Tibial nerve (tissue), 4 donors: Measurements from ENCODE around the gene QTRT2. TPM values are rescaled to one million over a fixed set of nuclear protein-coding genes. Genes with fewer than 3 reads are reported as not detected.

Experiments used
- DNase-seq, 2 donors: peaks; one replicate each; pipeline ENCODE4 v3.0.0-alpha.2; 2019; ENCODE audit warnings: low spot score in 2 of 2
- H3K27ac ChIP-seq, 4 donors: fragments of 200-600 bp; sonication (generic) in 3 of 4; one replicate each; pipeline ENCODE4 v1.5.1; 2017 to 2019; ENCODE audit warnings: mild to moderate bottlenecking in 1 of 4
- H3K27me3 ChIP-seq, 2 donors: fragments of 200-600 bp; sonication (generic) in 1 of 2; one replicate each; pipeline versions ENCODE4 v1.5.1 to v1.6.0; 2017 to 2019
- H3K36me3 ChIP-seq, 3 donors: fragments of 200-600 bp; sonication (generic); one replicate each; pipeline ENCODE4 v1.5.1; 2018 to 2019
- H3K4me1 ChIP-seq, 4 donors: fragments of 200-600 bp; sonication (generic) in 3 of 4; one replicate each; pipeline ENCODE4 v1.5.1; 2017 to 2019
- H3K4me3 ChIP-seq, 4 donors: fragments of 200-600 bp; sonication (generic) in 3 of 4; one replicate each; pipeline ENCODE4 v1.5.1; 2017 to 2019; ENCODE audit warnings: mild to moderate bottlenecking in 1 of 4, moderate library complexity in 1 of 4
- H3K9me3 ChIP-seq, 4 donors: fragments of 200-600 bp; sonication (generic) in 3 of 4; one replicate each; pipeline ENCODE4 v1.5.1; 2017 to 2019
- CTCF ChIP-seq, 5 experiments: fragments of 200-600 bp in 3 of 5; fragments of 450-650 bp in 2 of 5; sonication (generic) in 3 of 5; IDR thresholded peaks; one replicate each; pipeline ENCODE4 v1.5.1; 2016 to 2019; ENCODE audit warnings: antibody characterized with exemption in 5 of 5, mild to moderate bottlenecking in 3 of 5, moderate library complexity in 2 of 5
- EP300 ChIP-seq, 2 donors: sonication (generic); formaldehyde crosslinking; IDR thresholded peaks; one replicate each; pipeline ENCODE4 v1.6.1; 2017; ENCODE audit warnings: antibody characterized with exemption in 2 of 2, mild to moderate bottlenecking in 1 of 2
- POLR2A ChIP-seq, 2 donors: fragments of 450-650 bp; IDR thresholded peaks; one replicate each; pipeline ENCODE4 v1.6.1; 2017; ENCODE audit warnings: antibody characterized with exemption in 2 of 2, mild to moderate bottlenecking in 2 of 2, moderate library complexity in 2 of 2
- WGBS, 2 donors: methylation state at CpG; one replicate each; pipeline ENCODE4 v1.1.5; 2018; 5-methylcytosine and 5-hydroxymethylcytosine counted together
- total RNA-seq, 4 donors: library from RNA; depleted of rRNA; stranded (reverse); fragments of >200 nt; gene quantifications; one replicate each; pipeline ENCODE4 v1.1.0, GENCODE V29; 2016

Gene QTRT2
- total RNA-seq, 4 donors from 2014 or later = 10.1 to 32.2 (median 18.6) TPM

GRCh38 chr3:114110439-114110838, 53.9 kb downstream of the QTRT2 start:
- no peak for TF ChIP-seq CTCF (IDR thresholded peaks at IDR 0.05)
- TF ChIP-seq EP300 (IDR thresholded peaks at IDR 0.05) = no peak
- WGBS, 2 donors = 65 to 74% methylated on average over 5 of the region's 5 CpGs
- Histone ChIP-seq H3K36me3 (no peaks in the 10 kb centered on the region), H3K27me3 (no peaks in the 10 kb centered on the region), H3K4me1 (no peaks in the 10 kb centered on the region), H3K4me3 (no peak overlapping the region), H3K9me3 (no peaks in the 10 kb centered on the region), H3K27ac (no peak overlapping the region)
- no peak for DNase-seq

- no peaks in the 10 kb centered on the region for H3K36me3 ChIP-seq
- TF ChIP-seq CTCF (IDR thresholded peaks at IDR 0.05) (no peak), EP300 (IDR thresholded peaks at IDR 0.05) (no peak), POLR2A (IDR thresholded peaks at IDR 0.05) (no peak)
- DNase-seq = no peak
- H3K27me3 ChIP-seq = no peaks in the 10 kb centered on the region
- H3K4me1 ChIP-seq = no peaks in the 10 kb centered on the region
- no peak overlapping the region for H3K4me3 ChIP-seq
- H3K9me3 ChIP-seq = no peaks in the 10 kb centered on the region
- H3K27ac ChIP-seq = no peak overlapping the region
- WGBS, 2 donors = 75 to 82% methylated on average over 3 of the region's 3 CpGs
These were observed 54.7 kb downstream of the QTRT2 start for GRCh38 chr3:114111060-114111770.

GRCh38 chr3:114112696-114113095, 56.2 kb downstream of the QTRT2 start:
- TF ChIP-seq EP300 (IDR thresholded peaks at IDR 0.05) (no peak), POLR2A (IDR thresholded peaks at IDR 0.05) (no peak), CTCF (IDR thresholded peaks at IDR 0.05) (no peak)
- DNase-seq = no peak
- Histone ChIP-seq H3K27ac (no peak overlapping the region), H3K36me3 (no peaks in the 10 kb centered on the region), H3K4me1 (no peaks in the 10 kb centered on the region), H3K4me3 (no peak overlapping the region), H3K9me3 (no peaks in the 10 kb centered on the region), H3K27me3 (no peaks in the 10 kb centered on the region)
- WGBS, 2 donors = 46 to 56% methylated on average over 6 of the region's 6 CpGs

GRCh38 chr3:114114719-114115118, 58.2 kb downstream of the QTRT2 start:
- WGBS, 2 donors = 86 to 88% methylated on average over 3 of the region's 3 CpGs

More at GRCh38 chr3:114114719-114115118, 58.2 kb downstream of the QTRT2 start:
- no peak for DNase-seq
- Histone ChIP-seq H3K4me1 (no peaks in the 10 kb centered on the region), H3K36me3 (no peaks in the 10 kb centered on the region), H3K9me3 (no peaks in the 10 kb centered on the region), H3K27me3 (no peaks in the 10 kb centered on the region), H3K4me3 (no peak overlapping the region), H3K27ac (no peak overlapping the region)
- TF ChIP-seq CTCF (IDR thresholded peaks at IDR 0.05) (no peak), POLR2A (IDR thresholded peaks at IDR 0.05) (no peak), EP300 (IDR thresholded peaks at IDR 0.05) (no peak)
